Measurements from ENCODE around the gene TEX53. TPM values are rescaled to one million over a fixed set of nuclear protein-coding genes. Genes with fewer than 3 reads are reported as not detected.

Gene TEX53
- total and polyA plus RNA-seq, 12 donors: not detected

DNA sequence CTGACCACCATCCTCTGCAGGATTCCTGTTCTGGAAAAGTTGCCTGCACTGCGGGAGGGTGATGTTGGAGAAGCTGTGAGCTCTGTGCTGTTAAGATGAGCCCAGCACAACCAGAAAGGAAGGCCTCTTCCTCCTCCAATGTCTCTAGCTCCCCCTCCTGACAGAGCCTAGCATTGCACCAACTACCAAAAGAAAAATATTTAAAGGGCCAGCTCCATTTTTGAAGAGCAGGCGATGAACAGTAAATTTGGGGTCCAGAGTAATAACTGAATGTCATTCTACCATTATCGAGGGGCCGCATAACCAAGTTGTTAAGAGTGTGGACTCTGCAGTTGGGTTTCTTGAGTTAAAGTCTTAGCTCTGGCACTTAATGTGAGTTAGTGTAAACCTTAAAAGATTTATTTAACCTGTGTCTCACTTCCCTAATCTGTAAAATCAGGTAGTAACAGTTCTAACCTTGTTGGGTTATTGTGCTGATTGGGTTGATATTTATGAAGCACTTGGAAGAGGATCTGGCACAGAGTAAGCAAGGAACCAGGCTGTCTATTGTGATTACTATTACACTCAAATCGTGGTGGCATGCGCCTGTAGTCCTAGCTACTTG, 3.9 kb downstream of the TEX53 start:
- Histone ChIP-seq H3K9me3 (no peaks in the 10 kb centered on the region), H3K36me3 (no peaks in the 10 kb centered on the region), H3K4me1 (peaks cover 0 to 8% (median 0%) of the 10 kb centered on the region in 9 donors), H3K4me3 (no peak overlapping the region), H3K27ac (no peak overlapping the region), H3K27me3 (no peaks in the 10 kb centered on the region)
- intact Hi-C loops (cut with DNase I): loop anchor here (1.0 to 10.0 kb wide), 9 partner anchors 165 to 311 kb away; no protein-coding TSS in a partner anchor
- DNase-seq (peak in 1 of 2 donors; percentile 75), ATAC-seq (peak in 7 of 8 donors; percentile 28 to 81 (median 68))
- TF ChIP-seq, protein P1, sequence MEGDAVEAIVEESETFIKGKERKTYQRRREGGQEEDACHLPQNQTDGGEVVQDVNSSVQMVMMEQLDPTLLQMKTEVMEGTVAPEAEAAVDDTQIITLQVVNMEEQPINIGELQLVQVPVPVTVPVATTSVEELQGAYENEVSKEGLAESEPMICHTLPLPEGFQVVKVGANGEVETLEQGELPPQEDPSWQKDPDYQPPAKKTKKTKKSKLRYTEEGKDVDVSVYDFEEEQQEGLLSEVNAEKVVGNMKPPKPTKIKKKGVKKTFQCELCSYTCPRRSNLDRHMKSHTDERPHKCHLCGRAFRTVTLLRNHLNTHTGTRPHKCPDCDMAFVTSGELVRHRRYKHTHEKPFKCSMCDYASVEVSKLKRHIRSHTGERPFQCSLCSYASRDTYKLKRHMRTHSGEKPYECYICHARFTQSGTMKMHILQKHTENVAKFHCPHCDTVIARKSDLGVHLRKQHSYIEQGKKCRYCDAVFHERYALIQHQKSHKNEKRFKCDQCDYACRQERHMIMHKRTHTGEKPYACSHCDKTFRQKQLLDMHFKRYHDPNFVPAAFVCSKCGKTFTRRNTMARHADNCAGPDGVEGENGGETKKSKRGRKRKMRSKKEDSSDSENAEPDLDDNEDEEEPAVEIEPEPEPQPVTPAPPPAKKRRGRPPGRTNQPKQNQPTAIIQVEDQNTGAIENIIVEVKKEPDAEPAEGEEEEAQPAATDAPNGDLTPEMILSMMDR (IDR thresholded peaks at IDR 0.05): peak; percentile 66 to 92 (median 83)
- WGBS, 2 donors: 35% methylated on average over 6 of the region's 6 CpGs

DNA sequence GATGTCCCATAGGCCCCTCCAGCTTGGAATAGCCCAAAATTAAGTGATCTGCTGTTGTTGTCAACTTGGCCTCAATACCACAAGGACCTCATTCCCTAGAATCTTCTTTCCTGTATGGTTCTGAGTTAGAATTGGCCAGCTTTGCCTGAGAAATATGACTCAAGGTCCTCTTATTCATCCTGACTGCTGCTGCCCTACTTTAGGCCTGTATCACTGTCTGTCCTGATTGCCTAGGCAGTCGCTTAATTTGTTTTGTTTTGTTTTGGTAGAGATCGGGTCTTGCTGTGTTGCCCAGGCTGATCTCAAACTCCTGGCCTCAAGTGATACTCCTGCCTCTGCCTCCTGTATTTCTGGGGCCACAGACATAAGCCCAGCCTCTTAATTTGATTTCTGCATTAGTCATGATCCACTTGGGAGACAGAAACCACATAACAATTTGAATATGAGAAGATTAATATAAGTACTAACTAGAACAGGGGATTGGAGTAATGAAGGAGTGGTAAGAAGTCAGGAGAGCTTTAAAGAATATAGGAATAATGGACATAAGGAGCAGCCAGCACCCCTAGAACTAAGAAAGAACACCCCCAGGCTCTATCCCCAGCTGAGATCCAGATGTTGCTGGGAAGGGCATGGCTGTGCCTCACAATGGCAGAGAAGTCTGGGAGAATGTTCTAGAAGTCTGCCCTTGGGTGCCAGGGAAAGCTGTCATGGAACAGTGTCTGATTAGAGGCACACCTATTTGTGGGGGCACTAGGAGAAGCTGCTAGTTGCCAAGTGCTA, 4.6 kb downstream of the TEX53 start:
- no peak overlapping the region for H3K4me3 ChIP-seq
- 81 to 83% methylated on average over 2 of the region's 2 CpGs for WGBS, 2 donors
- intact Hi-C loops (cut with DNase I): loop anchor here (1.0 to 10.0 kb wide), 9 partner anchors 164 to 311 kb away; no protein-coding TSS in a partner anchor
- TF ChIP-seq, protein P1 (IDR thresholded peaks at IDR 0.05): no peak
- ATAC-seq (peak in 1 of 8 donors; percentile 14), DNase-seq (no peak)
- H3K36me3 ChIP-seq: peaks cover 0 to 2% (median 0%) of the 10 kb centered on the region in 9 donors
- H3K27ac ChIP-seq: no peak overlapping the region
- H3K4me1 ChIP-seq: peaks cover 0 to 8% (median 0%) of the 10 kb centered on the region in 9 donors
- H3K9me3 ChIP-seq: peaks cover 0 to 3% (median 0%) of the 10 kb centered on the region in 11 donors
- H3K27me3 ChIP-seq: no peaks in the 10 kb centered on the region

DNA sequence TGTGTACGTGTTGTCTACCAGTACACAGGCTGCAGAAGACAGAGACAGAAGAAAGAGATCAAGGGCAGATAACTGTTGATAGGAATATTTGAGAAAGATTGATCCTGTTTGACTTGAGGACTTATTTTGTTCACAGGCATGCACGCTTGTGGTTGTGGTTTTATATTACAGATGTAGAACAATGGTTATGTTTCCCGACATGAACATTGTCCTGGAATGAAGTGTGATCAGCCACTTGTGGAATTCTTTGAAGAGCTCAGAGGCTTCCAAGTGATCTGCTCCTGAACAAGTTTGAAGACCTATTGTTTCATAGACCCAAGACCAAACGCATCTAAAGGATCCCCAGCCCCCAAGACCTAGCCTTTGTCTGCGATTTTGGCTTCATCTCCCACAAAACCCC, 13.7 kb downstream of the TEX53 start:
- Histone ChIP-seq H3K36me3 (peaks cover 0 to 83% (median 19%) of the 10 kb centered on the region in 9 donors), H3K4me3 (no peak overlapping the region)

DNA sequence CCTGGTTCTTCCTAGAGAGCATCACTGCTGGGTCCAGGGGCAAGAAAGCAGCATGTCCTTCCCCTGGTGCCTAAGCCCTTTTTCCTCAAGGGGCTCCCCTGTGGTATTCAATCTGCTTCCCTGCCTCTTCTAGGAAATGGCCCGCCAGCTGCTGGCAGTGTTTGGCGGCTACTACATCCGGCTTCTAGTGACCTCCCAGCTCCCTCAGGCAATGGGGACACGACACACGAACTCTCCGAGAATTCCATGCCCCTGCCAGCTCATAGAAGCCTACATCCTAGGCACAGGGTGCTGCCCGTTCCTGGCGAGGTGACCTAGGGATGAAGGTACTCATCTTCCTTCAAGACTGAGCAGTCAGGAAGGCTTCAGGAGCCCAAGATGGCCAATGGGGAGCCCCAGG, 14.6 kb downstream of the TEX53 start:
- TF ChIP-seq, protein P1 (IDR thresholded peaks at IDR 0.05): no peak
- ATAC-seq (no peak), DNase-seq (no peak)
- Histone ChIP-seq H3K4me3 (no peak overlapping the region), H3K4me1 (peaks cover 0 to 10% (median 0%) of the 10 kb centered on the region in 9 donors), H3K36me3 (peaks cover 0 to 90% (median 18%) of the 10 kb centered on the region in 9 donors), H3K9me3 (peaks cover 0 to 13% (median 0%) of the 10 kb centered on the region in 11 donors), H3K27ac (no peak overlapping the region), H3K27me3 (no peaks in the 10 kb centered on the region)
- WGBS, 2 donors: 86 to 88% methylated on average over 8 of the region's 8 CpGs
- intact Hi-C loops (cut with DNase I): loop anchor here in 1 of 10 donors (10.0 kb wide), 1 partner anchor 208 kb away; no protein-coding TSS in a partner anchor

More for the DNA sequence above, 13.7 kb downstream of the TEX53 start:
- no peaks in the 10 kb centered on the region for H3K27me3 ChIP-seq
- intact Hi-C loops (cut with DNase I): loop anchor here in 1 of 10 donors (10.0 kb wide), 1 partner anchor 209 kb away; no protein-coding TSS in a partner anchor
- TF ChIP-seq, protein P1 (IDR thresholded peaks at IDR 0.05): no peak
- no peak overlapping the region for H3K27ac ChIP-seq
- 92 to 96% methylated on average over 5 of the region's 5 CpGs for WGBS, 2 donors
- peaks cover 0 to 15% (median 0%) of the 10 kb centered on the region in 11 donors for H3K9me3 ChIP-seq
- peaks cover 0 to 10% (median 0%) of the 10 kb centered on the region in 9 donors for H3K4me1 ChIP-seq
- ATAC-seq (no peak), DNase-seq (no peak)
